Measurements from ENCODE around the gene ELK4. TPM values are rescaled to one million over a fixed set of nuclear protein-coding genes. Genes with fewer than 3 reads are reported as not detected.

Gene ELK4
- 6.6 and 13.8 TPM in 2 replicates for total RNA-seq

GRCh38 chr1:205631768-205632668, at the start of gene ELK4:
ELK4 (minus strand) TSS chr1:205632011; CDS start chr1:205623882, 8,129 bp downstream.

GRCh38 chr1:205680073-205680851, 48.5 kb upstream of the ELK4 start, which contains the start of gene SLC45A3:
SLC45A3 (minus strand) TSS chr1:205680509; CDS start chr1:205664656, 15,853 bp downstream.

Other genes starting within 250 kb of the ELK4 start
- not detected in 2 replicates for gene LEMD1, start 210.0 kb downstream of the ELK4 start, total RNA-seq
- not detected in 2 replicates for gene BLACAT1, start 176.0 kb downstream of the ELK4 start, total RNA-seq
- gene CDK18, start 127.3 kb downstream of the ELK4 start, total RNA-seq = 0.29 and 1.2 TPM in 2 replicates
- 4.0 and 5.5 TPM in 2 replicates for gene SLC45A3, start 48.5 kb upstream of the ELK4 start, total RNA-seq
- 73.2 and 96.1 TPM in 2 replicates for gene NUCKS1, start 118.2 kb upstream of the ELK4 start, total RNA-seq
- gene RAB29, start 143.5 kb upstream of the ELK4 start, total RNA-seq = 5.1 and 6.6 TPM in 2 replicates
- gene SLC41A1, start 181.2 kb upstream of the ELK4 start, total RNA-seq = 11.5 and 18.8 TPM in 2 replicates
- gene PM20D1, start 218.1 kb upstream of the ELK4 start, total RNA-seq = not detected in 2 replicates

Data from myometrial cell (primary cell).